Neural progenitor cell (in vitro differentiated cells): ENCODE results near the gene BIRC6. TPM values are rescaled to one million over a fixed set of nuclear protein-coding genes. Genes with fewer than 3 reads are reported as not detected.

Experiments used
- DNase-seq: peaks from one replicate; pipeline ENCODE4 v3.0.0-alpha.2; 2016; ENCODE audit warnings: low spot score
- H2AFZ ChIP-seq: fragments of 200-600 bp; sonication (generic); replicated peaks from 2 replicates; pipeline ENCODE4 v1.6.1; 2016; ENCODE audit warnings: antibody characterized with exemption
- H3F3A ChIP-seq: fragments of 200-600 bp; sonication (generic); 2 replicates; pipeline ENCODE4 v1.6.1; 2016; ENCODE audit warnings: antibody characterized with exemption, low read depth
- H3K27ac ChIP-seq: fragments of 200-600 bp; sonication (generic); 2 replicates; pipeline ENCODE4 v1.5.1; 2016; ENCODE audit warnings: mild to moderate bottlenecking
- H3K27me3 ChIP-seq: fragments of 200-600 bp; sonication (generic); 2 replicates; pipeline ENCODE4 v1.6.1; 2016; ENCODE audit warnings: mild to moderate bottlenecking, moderate library complexity
- H3K36me3 ChIP-seq: fragments of 200-600 bp; sonication (generic); 2 replicates; pipeline ENCODE4 v1.5.1; 2016
- H3K4me1 ChIP-seq: fragments of 200-600 bp; sonication (generic); 2 replicates; pipeline ENCODE4 v1.6.1; 2016; ENCODE audit warnings: mixed run types
- H3K4me2 ChIP-seq: fragments of 200-600 bp; sonication (generic); 2 replicates; pipeline ENCODE4 v1.6.1; 2016
- H3K4me3 ChIP-seq: fragments of 200-600 bp; sonication (generic); 2 replicates; pipeline ENCODE4 v1.5.1; 2016
- H3K79me2 ChIP-seq: fragments of 200-600 bp; sonication (generic); 2 replicates; pipeline ENCODE4 v1.6.1; 2016; ENCODE audit warnings: low read depth
- H3K9ac ChIP-seq: fragments of 200-600 bp; sonication (generic); 2 replicates; pipeline ENCODE4 v1.6.1; 2016
- H3K9me3 ChIP-seq: fragments of 200-600 bp; sonication (generic); 2 replicates; pipeline ENCODE4 v1.5.1; 2016; ENCODE audit warnings: low read depth
- H4K20me1 ChIP-seq: fragments of 200-600 bp; sonication (generic); 2 replicates; pipeline ENCODE4 v1.6.1; 2016; ENCODE audit warnings: low read depth
- H3K27ac Mint-ChIP-seq: 3 replicates; pipeline ENCODE4 v1.8.0; 2021; ENCODE audit warnings: mixed read lengths
- H3K27me3 Mint-ChIP-seq: 2 replicates; pipeline ENCODE4 v1.8.0; 2022; ENCODE audit warnings: low read depth, mild to moderate bottlenecking, inconsistent platforms, moderate library complexity, mixed read lengths; ENCODE audit not compliant: insufficient read depth
- H3K36me3 Mint-ChIP-seq: 3 replicates; pipeline ENCODE4 v1.8.0; 2021; ENCODE audit warnings: mixed read lengths
- H3K4me1 Mint-ChIP-seq: 3 replicates; pipeline ENCODE4 v1.8.0; 2021; ENCODE audit warnings: mixed read lengths
- H3K4me3 Mint-ChIP-seq: 3 replicates; pipeline ENCODE4 v1.8.0; 2021; ENCODE audit warnings: mild to moderate bottlenecking, moderate library complexity, mixed read lengths
- H3K9me3 Mint-ChIP-seq: 3 replicates; pipeline ENCODE4 v1.8.0; 2020; ENCODE audit warnings: mixed read lengths
- EZH2 ChIP-seq: fragments of 200-600 bp; sonication (generic); IDR thresholded peaks from 2 replicates; pipeline ENCODE4 v1.6.1; 2017; ENCODE audit warnings: antibody characterized with exemption, mild to moderate bottlenecking, moderate library complexity
- EZH2phosphoT487 ChIP-seq: fragments of 200-600 bp; sonication (generic); IDR thresholded peaks from 2 replicates; pipeline ENCODE4 v1.6.1; 2017; ENCODE audit warnings: antibody characterized with exemption
- total RNA-seq: library from RNA; depleted of rRNA; stranded (reverse); fragments of >200 nt; gene quantifications from 2 replicates; pipeline ENCODE4 v1.2.3, GENCODE V29; 2015; ENCODE audit warnings: low replicate concordance
- TF ChIP-seq, protein P1 (sequence below): fragments of 200-600 bp; sonication (generic); IDR thresholded peaks from 2 replicates; pipeline ENCODE4 v1.5.1; 2017; ENCODE audit warnings: antibody characterized with exemption, mild to moderate bottlenecking

BIRC6 gene
- total RNA-seq, 1 donor from 2014 or later: 105 TPM

DNA sequence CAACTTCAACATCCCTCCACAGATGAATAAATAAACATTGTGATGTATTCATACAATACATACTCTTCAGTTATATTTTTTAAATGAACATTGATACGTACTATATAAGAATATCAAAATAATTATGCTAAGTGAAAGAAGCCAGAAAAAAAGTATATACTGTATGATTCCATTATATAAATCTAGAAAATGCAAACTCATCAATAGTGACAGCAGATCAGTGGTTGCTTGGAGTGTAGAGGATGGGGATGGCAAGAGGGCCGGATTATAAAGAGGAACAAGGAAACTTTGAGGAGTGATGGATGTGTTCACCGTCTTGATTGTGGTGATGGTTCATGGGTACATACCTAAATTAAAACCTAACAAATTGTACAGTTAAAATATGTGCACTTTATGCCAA is 268.0 kb downstream of the BIRC6 start:
- Histone ChIP-seq H3K79me2 (peaks cover 8% of the 10 kb centered on the region), H3F3A (peaks cover 13% of the 10 kb centered on the region), H3K4me1 (no peaks in the 10 kb centered on the region), H3K27ac (no peak overlapping the region), H3K36me3 (no peaks in the 10 kb centered on the region), H3K27me3 (no peaks in the 10 kb centered on the region), H3K9ac (no peak overlapping the region), H4K20me1 (no peaks in the 10 kb centered on the region), H3K4me3 (no peak overlapping the region), H3K4me2 (no peak overlapping the region), H3K9me3 (no peaks in the 10 kb centered on the region), H2AFZ (no peak overlapping the region)
- Mint-ChIP-seq H3K36me3 (peaks cover 6% of the 10 kb centered on the region), H3K27ac (no peak overlapping the region), H3K4me1 (peaks cover 9% of the 10 kb centered on the region), H3K9me3 (no peaks in the 10 kb centered on the region), H3K27me3 (peaks cover 11% of the 10 kb centered on the region), H3K4me3 (no peak overlapping the region)
- TF ChIP-seq EZH2 (no peak), EZH2phosphoT487 (no peak)
- TF ChIP-seq, protein P1, sequence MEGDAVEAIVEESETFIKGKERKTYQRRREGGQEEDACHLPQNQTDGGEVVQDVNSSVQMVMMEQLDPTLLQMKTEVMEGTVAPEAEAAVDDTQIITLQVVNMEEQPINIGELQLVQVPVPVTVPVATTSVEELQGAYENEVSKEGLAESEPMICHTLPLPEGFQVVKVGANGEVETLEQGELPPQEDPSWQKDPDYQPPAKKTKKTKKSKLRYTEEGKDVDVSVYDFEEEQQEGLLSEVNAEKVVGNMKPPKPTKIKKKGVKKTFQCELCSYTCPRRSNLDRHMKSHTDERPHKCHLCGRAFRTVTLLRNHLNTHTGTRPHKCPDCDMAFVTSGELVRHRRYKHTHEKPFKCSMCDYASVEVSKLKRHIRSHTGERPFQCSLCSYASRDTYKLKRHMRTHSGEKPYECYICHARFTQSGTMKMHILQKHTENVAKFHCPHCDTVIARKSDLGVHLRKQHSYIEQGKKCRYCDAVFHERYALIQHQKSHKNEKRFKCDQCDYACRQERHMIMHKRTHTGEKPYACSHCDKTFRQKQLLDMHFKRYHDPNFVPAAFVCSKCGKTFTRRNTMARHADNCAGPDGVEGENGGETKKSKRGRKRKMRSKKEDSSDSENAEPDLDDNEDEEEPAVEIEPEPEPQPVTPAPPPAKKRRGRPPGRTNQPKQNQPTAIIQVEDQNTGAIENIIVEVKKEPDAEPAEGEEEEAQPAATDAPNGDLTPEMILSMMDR: no peak
- DNase-seq: no peak

DNA sequence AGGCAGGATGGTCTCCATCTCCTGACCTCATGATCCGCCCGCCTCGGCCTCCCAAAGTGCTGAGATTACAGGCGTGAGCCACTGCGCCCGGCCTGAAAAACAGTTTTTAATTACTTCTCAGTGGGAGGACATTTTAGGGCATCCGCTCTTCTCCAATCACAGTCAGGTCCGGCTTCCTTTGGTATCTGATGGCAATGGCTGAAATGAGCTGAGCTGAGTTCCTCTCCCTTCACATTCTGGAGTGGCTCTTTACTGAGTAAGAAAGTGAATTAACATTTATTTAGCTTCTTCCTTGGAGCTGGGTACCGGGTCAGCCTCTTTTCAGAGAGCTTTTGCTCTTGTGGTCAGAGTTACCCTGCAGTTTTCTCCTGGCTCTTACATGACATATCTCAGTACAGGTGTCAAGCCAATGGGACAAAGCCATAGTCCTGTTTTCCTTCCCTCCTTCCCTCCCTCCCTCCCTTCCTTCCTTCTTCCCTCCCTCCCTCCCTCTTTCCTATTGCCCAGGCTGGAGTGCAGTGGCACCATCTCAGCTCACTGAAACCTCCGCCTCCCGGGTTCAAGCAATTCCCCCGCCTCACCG is 269.9 kb downstream of the BIRC6 start:
- Mint-ChIP-seq H3K27ac (no peak overlapping the region), H3K4me1 (peaks cover 9% of the 10 kb centered on the region), H3K36me3 (peaks cover 7% of the 10 kb centered on the region), H3K4me3 (no peak overlapping the region), H3K9me3 (no peaks in the 10 kb centered on the region), H3K27me3 (peaks cover 11% of the 10 kb centered on the region)
- no peak overlapping the region for H3K9ac ChIP-seq
- peaks cover 8% of the 10 kb centered on the region for H3K79me2 ChIP-seq
- TF ChIP-seq, protein P1: no peak
- TF ChIP-seq EZH2phosphoT487 (no peak), EZH2 (no peak)
- no peak overlapping the region for H3K27ac ChIP-seq
- H3K4me2 ChIP-seq: peak overlapping the region; percentile 82
- H3K4me1 ChIP-seq: no peaks in the 10 kb centered on the region
- H4K20me1 ChIP-seq: no peaks in the 10 kb centered on the region
- DNase-seq: peak; percentile 17
- H3F3A ChIP-seq: peaks cover 13% of the 10 kb centered on the region
- no peak overlapping the region for H2AFZ ChIP-seq
- peak overlapping the region; percentile 79 for H3K4me3 ChIP-seq
- no peaks in the 10 kb centered on the region for H3K36me3 ChIP-seq
- H3K27me3 ChIP-seq: no peaks in the 10 kb centered on the region
- no peaks in the 10 kb centered on the region for H3K9me3 ChIP-seq

DNA sequence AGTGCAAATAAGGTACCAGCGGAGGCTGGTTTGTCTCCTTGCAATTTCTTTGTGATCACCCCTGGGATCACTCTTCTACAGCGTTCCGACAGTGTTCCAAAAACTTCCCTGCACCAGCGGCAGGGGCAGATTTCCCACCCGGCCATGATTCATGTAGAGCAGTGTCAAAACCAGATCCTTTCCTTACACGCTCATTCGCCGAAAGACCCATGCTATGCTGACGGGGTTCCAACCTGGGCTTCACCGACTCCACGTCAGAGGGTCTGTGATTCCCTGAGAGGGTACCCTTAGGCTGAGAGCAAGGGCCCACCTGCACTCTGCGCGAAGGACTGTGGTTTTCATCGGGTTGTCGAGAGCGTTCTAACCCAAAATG is 270.6 kb downstream of the BIRC6 start:
- H3K36me3 ChIP-seq: no peaks in the 10 kb centered on the region
- Mint-ChIP-seq H3K27me3 (peaks cover 11% of the 10 kb centered on the region), H3K27ac (peak overlapping the region; percentile 3), H3K9me3 (no peaks in the 10 kb centered on the region), H3K36me3 (peaks cover 3% of the 10 kb centered on the region), H3K4me3 (peak overlapping the region; percentile 93), H3K4me1 (peaks cover 9% of the 10 kb centered on the region)
- peak overlapping the region; percentile 100 for H2AFZ ChIP-seq
- no peaks in the 10 kb centered on the region for H4K20me1 ChIP-seq
- TF ChIP-seq EZH2phosphoT487: no peak
- TF ChIP-seq, protein P1: peak; percentile 27
- H3K4me2 ChIP-seq: peak overlapping the region; percentile 82
- H3K9me3 ChIP-seq: no peaks in the 10 kb centered on the region
- peak overlapping the region; percentile 79 for H3K4me3 ChIP-seq
- H3K9ac ChIP-seq: no peak overlapping the region
- peaks cover 13% of the 10 kb centered on the region for H3F3A ChIP-seq
- peaks cover 8% of the 10 kb centered on the region for H3K79me2 ChIP-seq
- no peaks in the 10 kb centered on the region for H3K27me3 ChIP-seq
- peak; percentile 66 for DNase-seq
- no peak overlapping the region for H3K27ac ChIP-seq
- no peaks in the 10 kb centered on the region for H3K4me1 ChIP-seq
